Fibroblast of villous mesenchyme (primary cell): ENCODE results near the gene SIMC1. TPM values are rescaled to one million over a fixed set of nuclear protein-coding genes. Genes with fewer than 3 reads are reported as not detected.
"Not testable (repeated sequence)": the region's sequence is repeated elsewhere in the genome, so short reads cannot be mapped to it uniquely, and the experiment has no call there.

Source experiments
- DNase-seq: peaks from one replicate; pipeline ENCODE4 v3.0.0-alpha.2; 2010; ENCODE audit warnings: low read depth
- H3K4me3 ChIP-seq: 2 replicates; pipeline ENCODE4 v1.5.1; 2011; ENCODE audit warnings: low read depth, mild to moderate bottlenecking, low read length
- CTCF ChIP-seq: IDR thresholded peaks from 2 replicates; pipeline ENCODE4 v1.5.1; 2012; ENCODE audit warnings: low read depth, mild to moderate bottlenecking, low read length; ENCODE audit not compliant: insufficient read depth
- total RNA-seq: library from RNA; depleted of rRNA; stranded (reverse); fragments of >200 nt; gene quantifications from 2 replicates; pipeline ENCODE4 v1.2.3, GENCODE V29; 2012

Gene SIMC1
- total RNA-seq, 1 donor = 5.2 TPM

DNA sequence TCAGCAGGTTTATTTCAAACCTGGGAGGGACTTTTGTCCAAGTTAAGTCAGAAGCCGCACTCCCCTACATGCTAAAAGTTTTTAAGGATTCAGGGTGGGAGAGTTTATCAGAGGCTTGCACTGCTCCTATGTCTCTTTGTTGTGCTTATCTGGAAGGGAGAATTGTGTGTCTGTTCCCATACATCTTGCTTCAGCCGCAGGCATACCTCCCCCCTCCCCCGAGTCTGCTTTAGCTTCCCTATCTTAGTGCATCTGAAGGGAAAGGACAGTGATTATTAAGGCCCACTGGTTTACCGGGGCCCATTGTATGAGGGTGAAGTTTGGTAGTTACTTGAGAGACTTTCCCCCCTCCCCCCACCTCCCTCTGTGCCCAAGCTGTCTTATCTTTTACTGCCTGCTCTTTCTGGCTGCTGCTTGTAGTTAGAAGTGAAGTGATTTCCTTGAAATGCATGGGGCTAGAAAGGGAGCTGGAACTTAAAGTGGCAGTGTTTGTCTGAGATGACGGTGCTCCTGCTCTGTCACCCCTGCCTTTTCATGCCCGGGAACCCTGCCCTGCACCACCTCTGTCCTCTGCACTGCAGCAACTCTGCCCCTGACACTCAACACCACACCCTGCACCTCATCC lies 40.9 kb upstream of the SIMC1 start:
- not testable (repeated sequence) for DNase-seq, H3K4me3 ChIP-seq

DNA sequence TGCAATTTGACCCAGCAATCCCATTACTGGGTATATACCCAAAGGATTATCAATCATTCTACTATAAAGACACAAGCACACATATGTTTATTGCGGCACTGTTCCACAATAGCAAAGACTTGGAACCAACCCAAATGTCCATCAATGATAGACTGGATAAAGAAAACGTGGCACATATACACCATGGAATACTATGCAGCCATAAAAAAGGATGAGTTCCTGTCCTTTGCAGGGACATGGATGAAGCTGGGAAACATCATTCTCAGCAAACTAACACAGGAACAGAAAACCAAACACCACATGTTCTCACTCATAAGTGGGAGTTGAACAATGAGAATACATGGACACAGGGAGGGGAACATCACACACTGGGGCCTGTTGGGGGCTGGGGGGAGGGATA lies 39.9 kb upstream of the SIMC1 start:
- H3K4me3 ChIP-seq, DNase-seq: not testable (repeated sequence)

DNA sequence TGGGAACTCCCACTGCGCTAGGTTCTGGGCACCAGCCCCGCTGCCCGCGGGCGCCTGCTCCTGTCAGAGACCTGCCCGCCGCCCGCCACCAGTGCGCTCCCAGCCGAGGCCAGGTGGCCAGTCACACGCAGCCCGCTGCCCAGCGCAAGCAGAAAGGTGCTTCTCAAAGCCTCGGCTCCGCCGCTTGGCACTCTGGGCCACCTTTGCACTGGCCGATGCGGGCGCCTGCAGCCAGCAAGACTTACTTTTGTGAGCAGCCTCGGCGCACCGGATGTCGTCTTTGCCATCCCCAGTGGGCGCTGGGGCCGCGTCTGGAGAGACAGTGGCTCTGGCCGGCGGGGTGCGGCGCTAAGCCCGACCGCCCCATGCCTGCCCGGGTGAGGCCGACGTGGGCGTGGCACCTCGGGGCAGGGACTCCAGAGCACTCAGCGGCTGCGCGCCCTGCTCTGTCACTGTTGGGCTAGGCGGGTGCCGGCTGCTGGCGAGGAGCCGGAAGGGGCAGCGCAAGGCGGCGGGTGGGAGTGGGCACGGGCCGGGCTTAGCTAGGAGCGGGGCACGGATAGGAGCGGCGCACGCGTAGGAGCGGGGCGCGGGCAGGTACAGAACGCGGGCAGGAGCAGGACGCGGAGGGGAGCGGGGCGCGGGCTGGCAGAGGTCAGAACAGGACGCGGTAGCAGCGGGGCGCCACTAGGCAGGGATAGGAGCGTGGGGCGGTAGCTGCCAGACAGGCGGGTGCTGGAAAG lies 39.1 kb upstream of the SIMC1 start:
- not testable (repeated sequence) for H3K4me3 ChIP-seq, DNase-seq

- H3K4me3 ChIP-seq, DNase-seq: not testable (repeated sequence)
Observed at GRCh38 chr5:176199803-176200399, 38.3 kb upstream of the SIMC1 start.

- no peak for DNase-seq
- TF ChIP-seq CTCF = no peak
- H3K4me3 ChIP-seq = no peak overlapping the region
Observed at GRCh38 chr5:176201811-176202210, 36.4 kb upstream of the SIMC1 start.

GRCh38 chr5:176203086-176203485 lies 35.1 kb upstream of the SIMC1 start:
- DNase-seq = no peak
- TF ChIP-seq CTCF = no peak
- H3K4me3 ChIP-seq = no peak overlapping the region

GRCh38 chr5:176203535-176203934 lies 34.7 kb upstream of the SIMC1 start:
- not testable (repeated sequence) for DNase-seq

GRCh38 chr5:176214466-176215021 lies 23.7 kb upstream of the SIMC1 start:
- DNase-seq, H3K4me3 ChIP-seq: not testable (repeated sequence)

More at GRCh38 chr5:176203535-176203934, 34.7 kb upstream of the SIMC1 start:
- not testable (repeated sequence) for H3K4me3 ChIP-seq

GRCh38 chr5:176216393-176216916 lies 21.8 kb upstream of the SIMC1 start:
- H3K4me3 ChIP-seq, DNase-seq: not testable (repeated sequence)

DNA sequence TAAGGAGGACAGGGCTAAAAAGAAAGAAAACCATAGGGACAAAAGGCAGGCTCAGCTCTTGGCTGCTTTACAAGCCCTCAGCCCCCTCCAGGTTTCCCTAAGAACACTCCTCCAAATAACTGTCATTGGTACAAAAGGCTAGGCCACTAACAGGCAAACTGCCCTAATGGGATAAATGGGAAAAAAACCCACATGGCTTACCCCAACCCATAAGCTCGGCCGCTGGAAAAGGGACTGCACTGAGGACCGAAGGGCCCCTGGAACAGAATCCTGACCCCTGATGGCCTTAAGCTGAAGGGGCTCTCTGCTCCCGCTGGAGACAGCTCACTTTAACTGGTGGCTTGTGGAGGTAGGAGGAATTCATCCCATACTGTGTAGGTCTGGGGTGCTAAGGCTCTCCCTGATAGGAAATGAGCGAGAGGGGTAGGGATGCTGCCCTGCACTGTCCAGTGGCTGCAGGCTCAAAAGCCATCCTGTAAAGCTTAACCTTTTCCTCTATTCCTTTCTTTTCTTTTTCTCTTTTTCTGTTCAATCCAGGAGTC lies 21.0 kb upstream of the SIMC1 start:
- DNase-seq = not testable (repeated sequence)

GRCh38 chr5:176217764-176218163 lies 20.5 kb upstream of the SIMC1 start:
- peak; percentile 47 for DNase-seq
- not testable (repeated sequence) for H3K4me3 ChIP-seq

More for the DNA sequence above, 21.0 kb upstream of the SIMC1 start:
- H3K4me3 ChIP-seq = not testable (repeated sequence)

DNA sequence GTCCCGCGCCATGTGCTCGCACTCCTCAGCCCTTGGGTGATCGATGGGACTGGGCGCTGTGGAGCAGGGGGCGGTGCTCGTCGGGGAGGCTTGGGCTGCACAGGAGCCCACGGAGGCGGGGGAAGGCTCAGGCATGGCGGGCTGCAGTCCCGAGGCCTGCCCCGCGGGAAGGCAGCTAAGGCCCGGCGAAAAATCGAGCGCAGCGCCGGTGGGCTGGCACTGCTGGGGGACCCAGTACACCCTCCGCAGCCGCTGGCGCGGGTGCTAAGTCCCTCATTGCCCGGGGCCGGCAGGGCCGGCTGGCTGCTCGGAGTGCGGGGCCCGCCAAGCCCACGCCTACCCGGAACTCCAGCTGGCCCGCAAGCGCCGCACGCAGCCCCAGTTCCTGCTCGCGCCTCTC lies 16.2 kb upstream of the SIMC1 start:
- not testable (repeated sequence) for H3K4me3 ChIP-seq, DNase-seq

GRCh38 chr5:176228358-176228757 lies 9.9 kb upstream of the SIMC1 start:
- DNase-seq, H3K4me3 ChIP-seq: not testable (repeated sequence)

DNA sequence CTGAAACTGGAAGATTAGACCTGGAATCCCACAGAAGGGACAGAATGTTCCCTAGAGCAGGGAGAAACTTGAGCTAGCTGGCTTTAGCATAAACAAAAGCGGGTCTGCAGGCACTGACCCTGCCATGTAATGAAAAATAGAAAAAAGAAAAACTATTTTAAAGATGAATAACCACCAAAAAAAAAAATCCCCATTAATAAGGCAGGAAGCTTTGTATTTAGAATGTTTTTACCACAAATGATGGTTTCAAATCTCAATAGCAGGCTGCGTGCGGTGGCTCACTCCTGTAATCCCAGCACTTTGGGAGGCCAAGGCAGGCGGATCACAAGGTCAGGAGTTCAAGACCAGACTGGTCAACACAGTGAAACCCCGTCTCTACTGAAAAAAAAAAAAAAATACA lies 5.0 kb upstream of the SIMC1 start:
- peak; percentile 58 for DNase-seq

More for the DNA sequence above, 5.0 kb upstream of the SIMC1 start:
- H3K4me3 ChIP-seq = not testable (repeated sequence)
